ENCODE data around the gene ABHD4.
A peak's percentile ranks its signal among the peaks of the same experiment; 100 is the strongest.
"Not testable (repeated sequence)": the region's sequence is repeated elsewhere in the genome, so short reads cannot be mapped to it uniquely, and the experiment has no call there.

Gene ABHD4

DNA sequence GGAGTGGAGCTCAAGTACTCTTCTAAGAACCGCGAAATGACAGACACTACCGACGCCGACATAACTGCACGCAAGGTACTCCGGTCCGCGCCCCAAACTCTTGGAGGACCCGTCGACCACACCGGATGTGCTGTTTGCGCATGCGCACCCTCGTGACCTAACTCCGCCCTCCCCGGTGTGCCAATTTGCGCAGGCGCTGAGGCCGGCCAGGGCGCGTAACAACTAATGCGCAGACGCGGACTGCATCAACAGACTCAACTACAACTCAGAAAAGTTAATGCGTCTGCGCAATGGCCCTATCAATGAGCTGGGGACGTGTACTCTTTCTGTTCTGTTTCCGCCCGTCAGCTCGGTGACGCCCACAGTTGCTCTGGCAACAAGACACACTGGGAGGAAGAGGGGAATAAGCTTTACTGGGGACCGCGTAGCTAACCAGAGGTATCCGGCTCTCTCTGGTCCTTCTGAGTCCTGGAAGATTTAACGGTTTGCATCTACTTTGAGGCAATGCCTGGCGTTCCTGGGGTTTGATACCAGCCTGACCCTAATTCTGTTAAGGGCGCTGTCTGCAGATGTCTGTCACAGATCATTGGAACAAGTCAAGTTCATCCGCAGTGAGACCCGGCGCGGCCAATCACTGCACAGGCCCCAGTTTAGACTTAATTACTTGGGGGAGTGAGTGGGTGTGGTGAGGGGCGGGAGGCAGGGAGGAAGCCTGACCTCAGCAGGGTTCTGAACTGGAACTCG lies 8.8 kb upstream of the ABHD4 start, which contains the start of gene DAD1:
Gene DAD1 (minus strand): TSS at position 129 of the 744 bp plus-strand sequence. CDS start 67 bp downstream, at position 62.
- DNase-seq (ENCODE audit: low spot score): peak; percentile 100

GRCh38 chr14:22593189-22593588 lies 4.9 kb upstream of the ABHD4 start:
- DNase-seq (ENCODE audit: low spot score): no peak

GRCh38 chr14:22593601-22594000 lies 4.5 kb upstream of the ABHD4 start:
- DNase-seq (ENCODE audit: low spot score): no peak

- no peak for DNase-seq (ENCODE audit: low spot score)
Observed at GRCh38 chr14:22594156-22594716, 3.9 kb upstream of the ABHD4 start.

DNA sequence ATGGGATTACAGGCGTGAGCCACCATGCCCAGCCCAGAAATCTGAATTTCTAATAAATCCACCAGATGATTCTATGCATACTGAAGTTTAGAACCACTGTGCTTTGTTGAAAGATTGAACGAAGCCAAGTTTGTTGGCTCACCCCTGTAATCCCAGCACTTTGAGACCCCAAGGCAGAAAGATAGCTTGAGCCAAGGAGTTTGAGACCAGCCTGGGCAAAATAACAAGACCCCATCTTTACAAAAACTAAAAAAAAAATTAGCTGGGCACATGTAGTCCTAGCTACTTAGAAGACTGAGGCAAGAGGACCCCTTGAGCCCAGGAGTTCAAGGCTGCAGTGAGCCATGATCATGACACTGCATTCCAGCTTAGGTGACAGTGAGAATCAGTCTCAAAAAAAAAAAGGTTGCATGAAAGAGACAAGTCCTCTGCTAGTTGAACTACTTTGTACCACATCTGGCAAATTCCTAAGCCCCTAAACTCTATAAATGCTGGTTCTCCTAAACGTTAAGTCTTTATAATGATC lies 1.7 kb upstream of the ABHD4 start:
- DNase-seq (ENCODE audit: low spot score): no peak

GRCh38 chr14:22597265-22597664 lies 835 bp upstream of the ABHD4 start:
- DNase-seq (ENCODE audit: low spot score): no peak

- DNase-seq (ENCODE audit: low spot score): no peak
Observed at GRCh38 chr14:22597771-22598098, 365 bp upstream of the ABHD4 start.

GRCh38 chr14:22598896-22599244 lies 770 bp downstream of the ABHD4 start:
- DNase-seq (ENCODE audit: low spot score): no peak

DNA sequence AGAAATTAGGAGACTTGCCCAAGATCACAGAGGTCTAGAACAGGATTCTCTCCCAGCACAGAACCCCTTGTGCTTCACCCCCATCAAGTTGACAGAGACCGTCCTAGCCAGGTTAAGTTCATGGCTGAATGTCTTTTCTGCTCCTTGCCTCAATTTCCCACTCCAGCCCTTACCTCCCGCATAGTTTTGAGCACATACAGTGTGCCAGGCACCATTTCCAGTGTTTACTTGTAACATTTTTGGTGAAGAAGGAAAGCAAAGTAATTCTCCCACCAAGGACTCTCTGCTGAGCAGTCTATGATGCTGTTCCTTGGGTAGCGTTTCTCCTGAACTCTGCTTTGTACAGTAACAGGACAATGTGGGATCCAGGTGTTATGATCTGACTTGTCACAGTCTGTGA lies 1.2 kb downstream of the ABHD4 start:
- no peak for DNase-seq (ENCODE audit: low spot score)

GRCh38 chr14:22600027-22600426 lies 1.9 kb downstream of the ABHD4 start:
- DNase-seq (ENCODE audit: low spot score): no peak

DNA sequence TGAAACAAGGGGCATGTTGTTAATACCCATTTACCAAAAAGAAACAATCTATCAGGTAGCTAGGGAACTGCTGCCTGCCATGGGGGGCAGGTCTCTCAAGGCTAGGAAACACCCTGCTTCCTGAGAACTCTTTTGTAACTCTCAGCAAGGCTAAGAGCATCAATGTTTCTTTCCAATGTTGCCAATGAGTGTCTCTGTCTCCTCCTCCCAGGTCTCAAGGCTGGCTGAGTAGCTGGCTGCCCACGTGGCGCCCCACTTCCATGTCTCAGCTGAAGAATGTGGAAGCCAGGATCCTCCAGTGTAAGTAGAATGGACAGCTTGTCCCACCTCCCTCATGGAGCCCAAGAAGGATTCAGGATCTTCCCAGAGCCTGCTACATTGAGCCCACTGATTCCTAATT lies 3.4 kb downstream of the ABHD4 start:
- no peak for DNase-seq (ENCODE audit: low spot score)

- no peak for DNase-seq (ENCODE audit: low spot score)
Observed at GRCh38 chr14:22601996-22602395, 3.9 kb downstream of the ABHD4 start.

GRCh38 chr14:22602862-22603261 lies 4.8 kb downstream of the ABHD4 start:
- no peak for DNase-seq (ENCODE audit: low spot score)

- no peak for DNase-seq (ENCODE audit: low spot score)
Observed at GRCh38 chr14:22606380-22606779, 8.3 kb downstream of the ABHD4 start.

DNA sequence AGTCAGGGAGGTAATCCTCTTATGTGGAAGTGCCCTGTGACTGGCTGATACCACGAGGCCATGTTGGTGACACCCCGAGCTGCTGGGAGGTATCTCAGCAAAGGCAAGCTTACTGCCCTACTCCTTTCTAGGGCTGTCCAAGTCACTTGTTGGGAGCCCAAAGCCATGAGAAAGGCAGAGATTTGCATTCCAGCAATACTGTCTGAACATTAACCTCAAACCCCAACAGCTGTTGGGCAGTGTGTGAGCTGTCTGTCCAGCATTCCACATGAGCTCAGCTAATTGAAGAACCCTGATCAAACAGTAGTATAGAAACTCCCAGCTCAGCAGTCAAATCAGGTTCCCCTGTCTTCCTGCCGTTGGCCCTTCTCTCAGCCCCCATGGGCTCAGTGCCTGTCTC lies 9.2 kb downstream of the ABHD4 start:
- no peak for DNase-seq (ENCODE audit: low spot score)

GRCh38 chr14:22610931-22611330 lies 12.8 kb downstream of the ABHD4 start:
- DNase-seq (ENCODE audit: low spot score): no peak

DNA sequence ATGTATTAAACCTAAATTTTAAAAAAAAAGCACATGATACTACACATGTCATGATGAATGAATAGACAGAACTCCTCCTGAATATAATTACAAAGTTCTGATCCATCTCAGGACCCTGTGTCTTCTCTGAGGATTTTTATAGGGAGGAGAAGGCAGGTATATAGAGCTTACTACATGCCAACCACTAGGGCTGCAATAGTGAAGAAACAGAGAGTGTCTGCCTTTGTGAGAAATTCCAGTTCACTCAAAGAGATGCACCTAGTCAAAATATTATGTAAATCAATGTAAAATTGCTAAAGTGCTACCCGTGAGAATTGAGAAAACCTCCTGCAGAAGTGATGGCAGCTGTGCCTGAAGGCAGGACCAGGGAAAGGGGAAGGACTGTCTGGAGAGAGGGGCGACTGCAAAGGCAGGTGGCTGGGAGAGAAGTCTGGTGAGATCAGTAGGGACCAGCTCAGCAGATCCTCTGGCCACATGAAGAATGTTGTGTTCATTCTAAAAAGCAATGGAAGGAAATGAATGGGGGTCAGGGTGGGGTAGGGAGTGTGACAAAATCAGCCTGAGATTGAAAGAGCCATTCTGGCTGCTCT lies 15.1 kb downstream of the ABHD4 start:
- DNase-seq (ENCODE audit: low spot score): no peak

DNA sequence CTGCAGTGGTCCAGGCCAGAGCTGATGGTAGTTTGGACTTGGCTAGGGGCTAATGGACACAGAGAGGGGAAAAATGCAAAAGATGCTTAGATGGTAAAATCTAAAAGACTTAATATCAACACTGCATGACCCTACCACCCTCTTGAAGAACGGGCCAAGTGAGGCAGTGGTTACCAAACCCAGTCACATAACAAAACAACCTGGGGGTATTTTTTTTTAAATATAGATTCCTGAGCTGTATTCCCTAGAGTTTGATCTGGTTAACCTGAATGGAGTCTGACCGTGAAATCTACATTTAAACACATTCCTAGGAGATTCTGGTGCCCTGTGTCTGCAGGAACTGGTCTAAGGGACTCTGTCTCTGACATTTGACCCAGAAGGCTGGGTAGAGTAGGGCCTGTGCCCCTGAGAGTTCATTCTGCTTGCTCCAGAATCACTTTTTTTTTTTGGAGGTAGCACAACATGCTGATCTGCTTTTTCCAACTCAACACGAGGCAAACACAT lies 15.7 kb downstream of the ABHD4 start:
- no peak for DNase-seq (ENCODE audit: low spot score)

DNA sequence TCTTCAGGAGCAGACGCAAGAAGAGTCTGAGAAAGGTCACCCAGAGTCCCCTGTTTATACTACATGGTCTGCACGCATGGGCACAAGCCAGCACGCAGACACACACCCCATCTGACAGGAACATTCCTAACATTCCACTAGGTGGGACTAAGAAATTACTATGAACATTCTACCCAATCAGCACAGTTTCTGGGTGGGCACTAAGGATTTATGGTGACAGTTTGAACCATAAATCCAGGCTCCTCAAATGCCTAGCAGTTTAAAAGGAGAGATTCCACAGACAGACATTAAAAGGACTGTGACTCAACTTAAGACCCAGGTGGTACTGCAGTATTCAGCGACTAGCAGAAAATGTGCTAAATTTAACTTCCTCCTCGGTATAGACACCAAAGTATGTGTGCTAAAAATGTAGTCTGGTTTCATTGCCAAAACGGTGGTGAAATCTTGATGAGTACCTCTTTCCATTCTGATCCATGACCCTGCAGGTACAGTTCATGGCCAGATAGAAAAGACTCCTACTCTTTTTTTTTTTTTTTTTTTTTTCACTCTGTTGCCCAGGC lies 16.2 kb downstream of the ABHD4 start:
- DNase-seq (ENCODE audit: low spot score): peak; percentile 48

- DNase-seq (ENCODE audit: low spot score): not testable (repeated sequence)
Observed at GRCh38 chr14:22615765-22616164, 17.7 kb downstream of the ABHD4 start.

DNA sequence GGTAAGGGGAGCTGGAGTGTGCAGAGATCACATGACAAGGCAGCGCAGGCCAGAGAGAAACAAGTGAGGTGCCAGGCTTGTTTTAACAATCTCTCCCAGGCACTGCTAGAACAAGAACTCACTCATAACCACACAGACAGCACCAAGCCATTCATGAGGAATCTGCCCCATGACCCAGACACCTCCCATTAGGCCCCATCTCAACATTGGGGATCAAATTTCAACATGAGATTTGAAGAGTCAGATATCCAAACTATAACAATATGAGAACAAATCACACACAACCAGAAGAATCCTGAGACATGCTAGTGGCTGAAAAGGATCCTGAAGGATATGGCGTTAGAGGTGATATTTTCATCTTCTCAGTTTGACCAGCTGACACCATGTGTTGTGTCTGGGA lies 24.2 kb downstream of the ABHD4 start:
- DNase-seq (ENCODE audit: low spot score): no peak

DNA sequence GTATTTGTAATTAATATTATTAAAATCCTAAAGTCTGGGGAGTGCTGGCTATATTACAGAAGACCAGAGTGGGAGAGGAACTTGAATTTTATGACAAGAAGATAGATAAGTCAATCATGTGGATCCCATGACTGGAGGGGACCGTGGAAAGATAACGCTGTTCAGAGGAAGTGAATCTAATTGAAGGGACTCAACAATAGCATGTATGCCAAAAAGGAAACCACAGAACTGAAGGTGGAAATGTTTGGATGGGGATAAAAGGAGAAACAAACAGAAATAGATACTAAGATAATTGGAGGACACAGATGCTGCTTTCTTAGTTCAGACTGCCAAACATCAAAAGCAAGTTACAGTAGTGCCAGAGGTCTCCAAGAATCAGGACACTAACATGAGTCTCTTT lies 24.9 kb downstream of the ABHD4 start:
- no peak for DNase-seq (ENCODE audit: low spot score)

- DNase-seq (ENCODE audit: low spot score): no peak
Observed at GRCh38 chr14:22626590-22626989, 28.5 kb downstream of the ABHD4 start.

Measured in COLO829 (cell line).